Measurements from ENCODE around the gene DLG2.

Gene DLG2

GRCh38 chr11:85603220-85603619, 23.9 kb downstream of the DLG2 start:
- H3K27ac ChIP-seq (ENCODE audit: low read depth, low read length) = no peak overlapping the region
- no peaks in the 10 kb centered on the region for H3F3A ChIP-seq (ENCODE audit: control insufficient read depth, insufficient read depth)
- H3K27me3 ChIP-seq (ENCODE audit: control insufficient read depth, low read length) = no peaks in the 10 kb centered on the region
- no peaks in the 10 kb centered on the region for H3K79me2 ChIP-seq (ENCODE audit: control insufficient read depth, low read length)
- peaks cover 8% of the 10 kb centered on the region for H3K4me1 ChIP-seq (ENCODE audit: control insufficient read depth, low read length)
- H3K4me3 ChIP-seq (ENCODE audit: low read length) = no peak overlapping the region
- no peaks in the 10 kb centered on the region for H4K20me1 ChIP-seq (ENCODE audit: control insufficient read depth, insufficient read depth, low read depth, low read length)
- no peaks in the 10 kb centered on the region for H3K9me3 ChIP-seq (ENCODE audit: control insufficient read depth, insufficient read depth, low read length)
- H3K9me2 ChIP-seq (replicated peaks; ENCODE audit: control insufficient read depth, low read length) = no peaks in the 10 kb centered on the region
- no peak overlapping the region for H3K4me2 ChIP-seq (ENCODE audit: low read length)
- TF ChIP-seq EZH2phosphoT487 (IDR thresholded peaks at IDR 0.05; ENCODE audit: borderline replicate concordance, low read length) = no peak
- H3K36me3 ChIP-seq (ENCODE audit: control insufficient read depth, low read length) = no peaks in the 10 kb centered on the region

DNA sequence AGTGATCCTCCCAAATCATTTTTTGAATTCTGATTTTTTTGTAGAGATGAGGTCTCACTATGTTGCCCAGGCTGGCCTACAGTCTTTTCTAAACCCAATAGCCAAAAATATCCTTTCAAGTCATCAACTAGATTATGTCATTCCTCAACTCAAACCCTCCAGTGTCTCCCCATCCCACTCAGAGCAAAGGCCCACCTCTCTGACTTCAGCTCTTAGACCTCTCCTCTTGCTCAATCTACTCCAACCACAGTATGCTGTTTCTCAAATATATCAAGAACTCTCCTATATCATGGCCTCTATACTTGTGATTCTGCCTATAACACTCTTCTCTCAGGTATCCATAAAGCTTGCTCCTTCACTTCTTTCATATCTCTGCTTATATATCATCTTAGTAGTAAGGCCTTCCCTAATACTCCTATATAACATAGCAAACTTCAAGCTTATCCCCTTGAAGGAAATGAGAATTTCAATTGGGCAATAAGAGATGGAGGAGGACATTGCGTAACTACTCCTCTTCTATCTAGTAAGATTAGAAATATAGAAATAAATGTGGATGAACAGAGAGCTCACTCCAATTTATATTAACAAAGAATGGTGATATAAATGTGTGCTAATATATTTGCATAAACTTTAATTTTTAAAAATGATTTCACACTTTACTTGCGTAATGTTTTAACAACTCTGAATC, 24.5 kb downstream of the DLG2 start:
- Histone ChIP-seq H3K9me3 (ENCODE audit: control insufficient read depth, insufficient read depth, low read length) (no peaks in the 10 kb centered on the region), H3K9me2 (replicated peaks; ENCODE audit: control insufficient read depth, low read length) (no peaks in the 10 kb centered on the region), H3F3A (ENCODE audit: control insufficient read depth, insufficient read depth) (no peaks in the 10 kb centered on the region), H3K79me2 (ENCODE audit: control insufficient read depth, low read length) (no peaks in the 10 kb centered on the region), H3K4me2 (ENCODE audit: low read length) (no peak overlapping the region), H3K27ac (ENCODE audit: low read depth, low read length) (no peak overlapping the region), H3K4me3 (ENCODE audit: low read length) (no peak overlapping the region), H4K20me1 (ENCODE audit: control insufficient read depth, insufficient read depth, low read depth, low read length) (no peaks in the 10 kb centered on the region), H3K36me3 (ENCODE audit: control insufficient read depth, low read length) (no peaks in the 10 kb centered on the region), H3K4me1 (ENCODE audit: control insufficient read depth, low read length) (peaks cover 8% of the 10 kb centered on the region), H3K27me3 (ENCODE audit: control insufficient read depth, low read length) (no peaks in the 10 kb centered on the region)
- TF ChIP-seq CTCF (IDR thresholded peaks at IDR 0.05; ENCODE audit: low read depth, low read length, poor library complexity, severe bottlenecking) = no peak
- TF ChIP-seq EZH2phosphoT487 (IDR thresholded peaks at IDR 0.05; ENCODE audit: borderline replicate concordance, low read length) = no peak

DNA sequence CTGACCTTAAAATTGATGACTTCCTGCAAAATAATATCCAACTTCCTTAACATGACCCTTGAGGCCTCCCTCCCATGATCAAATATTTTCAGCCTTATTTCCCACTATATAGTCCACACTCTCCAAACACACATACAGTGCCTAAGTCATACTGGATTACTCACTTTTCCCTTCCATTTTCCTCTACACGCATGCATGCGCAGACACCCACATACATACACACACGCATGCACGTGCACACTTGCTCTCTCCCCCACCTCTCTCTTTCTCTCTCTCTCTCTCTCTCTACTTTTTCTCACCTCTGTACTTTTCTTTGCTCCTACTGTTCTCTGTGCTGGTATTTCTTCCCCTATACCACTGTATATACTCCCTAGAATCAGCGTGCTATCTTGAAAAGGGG, 28.1 kb downstream of the DLG2 start:
- H3K4me1 ChIP-seq (ENCODE audit: control insufficient read depth, low read length) = no peaks in the 10 kb centered on the region; the same call in 1 of the 2 replicates
- no peak for TF ChIP-seq EZH2phosphoT487 (IDR thresholded peaks at IDR 0.05; ENCODE audit: borderline replicate concordance, low read length)
- TF ChIP-seq CTCF (IDR thresholded peaks at IDR 0.05; ENCODE audit: low read depth, low read length, poor library complexity, severe bottlenecking) = no peak
- no peak overlapping the region for H3K4me2 ChIP-seq (ENCODE audit: low read length)

GRCh38 chr11:85596886-85597285, 30.3 kb downstream of the DLG2 start:
- no peaks in the 10 kb centered on the region for H3K79me2 ChIP-seq (ENCODE audit: control insufficient read depth, low read length)
- H3K27ac ChIP-seq (ENCODE audit: low read depth, low read length) = no peak overlapping the region
- no peak overlapping the region for H3K4me2 ChIP-seq (ENCODE audit: low read length)
- no peaks in the 10 kb centered on the region for H3F3A ChIP-seq (ENCODE audit: control insufficient read depth, insufficient read depth)
- no peaks in the 10 kb centered on the region for H3K36me3 ChIP-seq (ENCODE audit: control insufficient read depth, low read length)
- H3K9me3 ChIP-seq (ENCODE audit: control insufficient read depth, insufficient read depth, low read length) = no peaks in the 10 kb centered on the region
- H3K27me3 ChIP-seq (ENCODE audit: control insufficient read depth, low read length) = no peaks in the 10 kb centered on the region
- no peak overlapping the region for H3K4me3 ChIP-seq (ENCODE audit: low read length)
- H3K4me1 ChIP-seq (ENCODE audit: control insufficient read depth, low read length) = no peaks in the 10 kb centered on the region
- H4K20me1 ChIP-seq (ENCODE audit: control insufficient read depth, insufficient read depth, low read depth, low read length) = no peaks in the 10 kb centered on the region
- H3K9me2 ChIP-seq (replicated peaks; ENCODE audit: control insufficient read depth, low read length) = no peaks in the 10 kb centered on the region
- TF ChIP-seq CTCF (IDR thresholded peaks at IDR 0.05; ENCODE audit: low read depth, low read length, poor library complexity, severe bottlenecking) (no peak), EZH2phosphoT487 (IDR thresholded peaks at IDR 0.05; ENCODE audit: borderline replicate concordance, low read length) (no peak)

More for the DNA sequence above, 28.1 kb downstream of the DLG2 start:
- no peaks in the 10 kb centered on the region for H3K9me3 ChIP-seq (ENCODE audit: control insufficient read depth, insufficient read depth, low read length)
- no peak overlapping the region for H3K27ac ChIP-seq (ENCODE audit: low read depth, low read length)
- no peaks in the 10 kb centered on the region for H3K27me3 ChIP-seq (ENCODE audit: control insufficient read depth, low read length)
- no peaks in the 10 kb centered on the region for H3K36me3 ChIP-seq (ENCODE audit: control insufficient read depth, low read length)
- H3F3A ChIP-seq (ENCODE audit: control insufficient read depth, insufficient read depth) = no peaks in the 10 kb centered on the region
- H3K9me2 ChIP-seq (replicated peaks; ENCODE audit: control insufficient read depth, low read length) = no peaks in the 10 kb centered on the region
- no peak overlapping the region for H3K4me3 ChIP-seq (ENCODE audit: low read length)
- H4K20me1 ChIP-seq (ENCODE audit: control insufficient read depth, insufficient read depth, low read depth, low read length) = no peaks in the 10 kb centered on the region
- H3K79me2 ChIP-seq (ENCODE audit: control insufficient read depth, low read length) = no peaks in the 10 kb centered on the region

All from DOHH2 (cell line).